Gastroesophageal sphincter (tissue), 4 donors: ENCODE data around the gene LGMN. TPM values are rescaled to one million over a fixed set of nuclear protein-coding genes. Genes with fewer than 3 reads are reported as not detected.
"Not testable (repeated sequence)": the region's sequence is repeated elsewhere in the genome, so short reads cannot be mapped to it uniquely, and the experiment has no call there.

ENCODE experiments used
- ATAC-seq: fragments of 150-250 bp; one replicate; pipeline ENCODE4 v1.9.1; 2016; ENCODE audit warnings: mild to moderate bottlenecking, moderate library complexity
- H3K27ac ChIP-seq, 4 donors: fragments of 200-600 bp; sonication (generic) in 3 of 4; 1 replicate in 3 of 4; 2 replicates in 1 of 4; pipeline ENCODE4 v1.5.1; 2016 to 2019
- H3K27me3 ChIP-seq: fragments of 200-600 bp; sonication (generic); one replicate; pipeline ENCODE4 v1.5.1; 2019
- H3K36me3 ChIP-seq, 2 donors: fragments of 200-600 bp; sonication (generic); one replicate each; pipeline ENCODE4 v1.5.1; 2019; ENCODE audit warnings: control low read depth in 1 of 2
- H3K4me1 ChIP-seq, 3 donors: fragments of 200-600 bp; sonication (generic); 1 replicate in 2 of 3; 2 replicates in 1 of 3; pipeline ENCODE4 v1.5.1; 2016 to 2019; ENCODE audit warnings: control low read depth in 2 of 3
- H3K4me3 ChIP-seq, 2 donors: fragments of 200-600 bp; sonication (generic); one replicate each; pipeline ENCODE4 v1.5.1; 2019; ENCODE audit warnings: mild to moderate bottlenecking in 1 of 2, moderate library complexity in 1 of 2
- H3K9me3 ChIP-seq, 3 donors: fragments of 200-600 bp; sonication (generic); one replicate each; pipeline ENCODE4 v1.5.1; 2017 to 2019; ENCODE audit warnings: control low read depth in 2 of 3
- EP300 ChIP-seq: sonication (generic); formaldehyde crosslinking; IDR thresholded peaks from one replicate; pipeline ENCODE4 v1.6.1; 2017; ENCODE audit warnings: antibody characterized with exemption, mild to moderate bottlenecking
- POLR2A ChIP-seq, 2 donors: fragments of 450-650 bp; IDR thresholded peaks; one replicate each; pipeline ENCODE4 v1.6.1; 2017; ENCODE audit warnings: antibody characterized with exemption in 2 of 2, mild to moderate bottlenecking in 2 of 2, moderate library complexity in 1 of 2
- POLR2AphosphoS5 ChIP-seq: sonication (generic); formaldehyde crosslinking; IDR thresholded peaks from one replicate; pipeline ENCODE4 v1.6.1; 2017; ENCODE audit warnings: antibody characterized with exemption
- WGBS, 2 donors: methylation state at CpG; one replicate each; pipeline ENCODE4 v1.1.5; 2018; ENCODE audit warnings: low coverage in 1 of 2; 5-methylcytosine and 5-hydroxymethylcytosine counted together
- total RNA-seq, 4 donors: library from RNA; depleted of rRNA; stranded (reverse); fragments of >200 nt; gene quantifications; one replicate each; pipeline ENCODE4 v1.1.0, GENCODE V29; 2016
- TF ChIP-seq, protein P1 (sequence below), 4 experiments: fragments of 200-600 bp in 2 of 4; fragments of 450-650 bp in 2 of 4; sonication (generic) in 1 of 4; IDR thresholded peaks; one replicate each; pipeline ENCODE4 v1.5.1; 2017 to 2019; ENCODE audit warnings: antibody characterized with exemption in 4 of 4, mild to moderate bottlenecking in 2 of 4, moderate library complexity in 2 of 4

The LGMN gene
- total RNA-seq, 4 donors from 2014 or later: 38.1 to 132 (median 91.6) TPM

DNA sequence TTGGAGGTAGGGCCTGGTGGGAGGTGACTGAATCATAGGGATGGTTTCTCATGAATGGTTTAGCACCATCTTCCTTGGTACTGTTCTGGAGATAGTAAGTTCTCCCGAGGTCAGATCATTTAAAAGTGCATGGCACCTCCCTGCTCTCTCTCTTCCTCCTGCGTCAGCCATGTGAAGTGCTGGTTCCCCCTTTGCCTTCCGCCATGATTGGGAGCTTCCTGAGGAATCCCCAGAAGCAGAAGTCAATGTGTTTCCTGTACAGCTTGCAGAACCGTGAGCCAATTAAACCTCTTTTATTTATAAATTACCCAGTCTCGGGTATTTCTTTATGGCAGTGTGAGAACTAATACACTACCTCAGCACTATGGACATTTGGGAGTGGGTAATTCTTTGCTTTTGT is 4.8 kb upstream of the LGMN start:
- no peak overlapping the region for H3K27ac ChIP-seq

DNA sequence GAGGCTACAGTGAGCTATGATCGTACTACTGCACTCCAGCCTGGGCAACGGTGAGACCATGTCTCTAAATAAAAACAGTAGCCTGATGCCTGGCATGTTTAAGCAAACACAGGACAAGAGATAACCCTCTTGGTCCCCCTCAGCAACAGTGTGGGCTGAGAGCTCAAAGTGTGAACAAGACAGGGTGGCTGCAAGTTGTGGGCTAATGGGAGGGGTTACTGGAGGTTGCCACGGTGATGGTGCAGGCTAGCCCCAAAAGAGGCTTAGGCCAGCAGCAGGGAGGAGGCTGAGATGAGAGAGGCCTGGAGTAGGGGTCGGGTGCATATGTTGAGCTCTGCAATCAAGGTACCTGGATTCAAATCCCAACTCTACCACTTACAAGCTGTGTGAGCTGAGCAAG is 3.4 kb upstream of the LGMN start:
- H3K9me3 ChIP-seq: no peaks in the 10 kb centered on the region
- peaks cover 0 to 17% (median 5%) of the 10 kb centered on the region in 3 donors for H3K4me1 ChIP-seq
- ATAC-seq: no peak
- H3K27me3 ChIP-seq: no peaks in the 10 kb centered on the region
- H3K27ac ChIP-seq: no peak overlapping the region
- H3K36me3 ChIP-seq: no peaks in the 10 kb centered on the region
- no peak overlapping the region for H3K4me3 ChIP-seq
- no peak for TF ChIP-seq EP300
- WGBS, 2 donors: 30 to 70% methylated on average over 2 to 3 of the region's 4 CpGs

More for the DNA sequence above, 4.8 kb upstream of the LGMN start:
- H3K4me3 ChIP-seq: no peak overlapping the region
- no peak for ATAC-seq
- peak; percentile 10 for TF ChIP-seq POLR2AphosphoS5
- TF ChIP-seq POLR2A (IDR thresholded peaks at IDR 0.05): no peak
- WGBS, 2 donors: 49 to 61% methylated on average over 5 of the region's 5 CpGs
- peaks cover 0 to 5% (median 0%) of the 10 kb centered on the region in 3 donors for H3K4me1 ChIP-seq
- H3K27me3 ChIP-seq: no peaks in the 10 kb centered on the region
- H3K36me3 ChIP-seq: no peaks in the 10 kb centered on the region
- no peaks in the 10 kb centered on the region for H3K9me3 ChIP-seq

DNA sequence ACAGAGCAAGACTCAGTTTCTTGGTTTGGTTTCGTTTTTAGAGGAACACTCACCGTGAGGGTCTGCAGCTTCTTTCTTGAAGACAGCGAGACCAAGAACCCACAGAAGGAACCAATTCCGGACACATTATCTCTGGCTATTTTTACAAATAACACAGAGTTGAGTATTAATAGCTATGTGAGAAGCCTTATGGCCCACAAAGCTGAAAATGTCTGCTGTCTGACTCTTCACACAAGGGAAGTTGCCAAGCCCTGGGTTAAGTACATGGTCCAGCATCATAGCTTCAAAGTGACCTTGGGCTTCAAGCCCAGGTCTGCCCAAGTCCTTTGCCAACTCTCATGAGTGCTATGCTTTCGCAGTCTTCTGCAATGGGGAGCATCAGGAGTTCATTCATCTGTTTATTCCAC is 2.6 kb upstream of the LGMN start:
- Histone ChIP-seq H3K36me3 (no peaks in the 10 kb centered on the region), H3K9me3 (no peaks in the 10 kb centered on the region), H3K4me1 (peaks cover 0 to 25% (median 8%) of the 10 kb centered on the region in 3 donors), H3K4me3 (no peak overlapping the region), H3K27ac (no peak overlapping the region), H3K27me3 (no peaks in the 10 kb centered on the region)
- no peak for ATAC-seq
- 74 to 100% methylated on average over 1 to 5 of the region's 5 CpGs for WGBS, 2 donors
- TF ChIP-seq POLR2AphosphoS5: no peak
- no peak for TF ChIP-seq EP300
- TF ChIP-seq, protein P1, sequence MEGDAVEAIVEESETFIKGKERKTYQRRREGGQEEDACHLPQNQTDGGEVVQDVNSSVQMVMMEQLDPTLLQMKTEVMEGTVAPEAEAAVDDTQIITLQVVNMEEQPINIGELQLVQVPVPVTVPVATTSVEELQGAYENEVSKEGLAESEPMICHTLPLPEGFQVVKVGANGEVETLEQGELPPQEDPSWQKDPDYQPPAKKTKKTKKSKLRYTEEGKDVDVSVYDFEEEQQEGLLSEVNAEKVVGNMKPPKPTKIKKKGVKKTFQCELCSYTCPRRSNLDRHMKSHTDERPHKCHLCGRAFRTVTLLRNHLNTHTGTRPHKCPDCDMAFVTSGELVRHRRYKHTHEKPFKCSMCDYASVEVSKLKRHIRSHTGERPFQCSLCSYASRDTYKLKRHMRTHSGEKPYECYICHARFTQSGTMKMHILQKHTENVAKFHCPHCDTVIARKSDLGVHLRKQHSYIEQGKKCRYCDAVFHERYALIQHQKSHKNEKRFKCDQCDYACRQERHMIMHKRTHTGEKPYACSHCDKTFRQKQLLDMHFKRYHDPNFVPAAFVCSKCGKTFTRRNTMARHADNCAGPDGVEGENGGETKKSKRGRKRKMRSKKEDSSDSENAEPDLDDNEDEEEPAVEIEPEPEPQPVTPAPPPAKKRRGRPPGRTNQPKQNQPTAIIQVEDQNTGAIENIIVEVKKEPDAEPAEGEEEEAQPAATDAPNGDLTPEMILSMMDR (IDR thresholded peaks at IDR 0.05): no peak
- TF ChIP-seq POLR2A (IDR thresholded peaks at IDR 0.05): no peak

DNA sequence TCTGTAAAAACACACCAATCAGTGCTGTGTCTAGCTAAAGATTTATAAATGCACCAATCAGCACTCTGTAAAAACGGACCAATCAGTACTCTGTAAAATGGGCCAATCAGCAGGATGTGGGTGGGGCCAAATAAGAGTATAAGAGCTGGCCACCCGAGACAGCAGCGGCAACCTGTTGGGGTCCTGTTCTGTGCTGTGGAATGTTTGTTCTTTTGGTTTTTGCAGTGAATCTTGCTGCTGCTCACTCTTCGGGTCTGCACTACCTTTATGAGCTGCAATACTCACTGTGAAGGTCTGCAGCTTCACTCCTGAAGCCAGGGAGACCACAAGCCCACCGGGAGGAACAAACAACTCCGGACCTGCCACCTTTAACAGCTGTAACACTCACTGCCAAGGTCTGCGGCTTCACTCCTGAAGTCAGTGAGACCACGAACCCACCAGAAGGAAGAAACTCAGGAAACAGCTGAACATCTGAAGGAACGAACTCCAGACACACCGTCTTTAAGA is 1.8 kb upstream of the LGMN start:
- not testable (repeated sequence) for H3K36me3 ChIP-seq, H3K27ac ChIP-seq, H3K4me3 ChIP-seq, H3K27me3 ChIP-seq, H3K9me3 ChIP-seq, ATAC-seq
- peaks cover 0 to 29% (median 8%) of the 10 kb centered on the region in 3 donors for H3K4me1 ChIP-seq
- 64 to 79% methylated on average over 3 to 7 of the region's 10 CpGs for WGBS, 2 donors

DNA sequence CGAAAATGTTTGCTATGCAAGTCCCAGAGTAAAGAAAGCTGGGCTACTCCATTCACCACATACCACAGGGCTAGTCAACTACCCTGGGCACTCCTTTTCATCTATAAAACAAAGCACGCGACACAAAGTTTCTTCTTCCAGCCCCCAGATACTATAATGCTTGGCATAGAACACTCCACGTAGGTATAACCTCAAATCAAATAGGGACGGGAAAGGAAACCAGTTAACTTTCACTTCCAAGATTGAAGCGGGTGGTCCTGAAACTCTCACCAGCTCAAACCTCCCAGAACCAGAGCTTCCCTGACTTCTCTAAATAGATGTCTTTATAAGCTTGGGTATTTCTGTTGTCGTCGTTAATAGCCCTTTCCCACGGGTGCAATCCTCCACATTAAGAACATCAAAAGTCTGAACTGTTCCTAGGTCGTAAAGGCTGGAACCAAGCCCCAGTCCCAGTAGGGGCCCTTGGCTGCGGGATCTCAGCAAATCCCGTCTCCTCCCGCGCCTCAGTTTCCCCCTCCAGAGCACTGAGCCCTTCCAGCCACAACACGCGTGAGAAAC is 647 bp downstream of the LGMN start:
- Histone ChIP-seq H3K4me3 (peak overlapping the region; percentile 79 to 98), H3K27ac (peak overlapping the region; percentile 84 to 91 (median 88)), H3K9me3 (no peaks in the 10 kb centered on the region), H3K4me1 (peaks cover 0 to 29% (median 8%) of the 10 kb centered on the region in 3 donors), H3K36me3 (peaks cover 0 to 8% of the 10 kb centered on the region in 2 donors), H3K27me3 (no peaks in the 10 kb centered on the region)
- TF ChIP-seq EP300: no peak
- no peak for TF ChIP-seq POLR2A (IDR thresholded peaks at IDR 0.05)
- TF ChIP-seq, protein P1 (IDR thresholded peaks at IDR 0.05): no peak
- TF ChIP-seq POLR2AphosphoS5: no peak
- 1 to 7% methylated on average over 9 to 14 of the region's 16 CpGs for WGBS, 2 donors
- no peak for ATAC-seq

DNA sequence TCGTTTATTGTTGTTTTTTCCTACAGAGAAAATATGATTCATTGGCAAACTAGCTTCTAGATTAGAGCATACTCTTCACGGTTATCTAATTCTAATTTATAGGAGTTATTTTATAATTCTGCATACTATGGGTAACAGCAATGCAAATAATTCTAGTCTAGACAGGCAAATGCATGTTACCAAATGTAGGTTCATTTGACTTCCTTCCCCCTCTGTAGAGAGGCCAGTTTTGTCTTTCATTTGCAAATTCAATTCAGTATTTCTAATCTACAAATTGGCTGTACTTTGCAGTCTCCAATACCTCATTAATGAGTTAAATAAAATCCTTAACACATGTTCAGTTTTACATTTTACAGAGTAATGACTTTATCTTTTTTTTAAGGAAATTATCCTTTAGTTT is 4.2 kb downstream of the LGMN start:
- peaks cover 0 to 40% of the 10 kb centered on the region in 2 donors for H3K36me3 ChIP-seq
- no peaks in the 10 kb centered on the region for H3K27me3 ChIP-seq
- H3K9me3 ChIP-seq: no peaks in the 10 kb centered on the region
- no peak overlapping the region for H3K4me3 ChIP-seq
- ATAC-seq: no peak
- TF ChIP-seq, protein P1 (IDR thresholded peaks at IDR 0.05): no peak
- TF ChIP-seq POLR2A (IDR thresholded peaks at IDR 0.05) (no peak), EP300 (no peak)
- H3K27ac ChIP-seq: no peak overlapping the region
- WGBS, 2 donors: 54 to 72% methylated on average over 2 of the region's 2 CpGs
- H3K4me1 ChIP-seq: peaks cover 0 to 27% (median 8%) of the 10 kb centered on the region in 3 donors
